Panc1 (cell line): ENCODE measurements around the gene GNAO1.

Experiments
- POLR2AphosphoS5 ChIP-seq: IDR thresholded peaks from 2 replicates; pipeline ENCODE4 v1.6.1; 2012; ENCODE audit warnings: mild to moderate bottlenecking, low read depth, low read length, moderate library complexity
- TF ChIP-seq, protein P1 (sequence below): fragments of 450-650 bp; IDR thresholded peaks from 2 replicates; pipeline ENCODE4 v1.5.1; 2017; ENCODE audit warnings: mild to moderate bottlenecking
- TF ChIP-seq, protein P2 (sequence below), 2 experiments: IDR thresholded peaks; 2 replicates each; pipeline ENCODE4 v1.6.1; 2011 to 2012; ENCODE audit warnings: low read depth in 2 of 2, control low read depth in 1 of 2, low read length in 1 of 2, mild to moderate bottlenecking in 1 of 2, moderate library complexity in 1 of 2; ENCODE audit not compliant: insufficient read depth in 1 of 2

GRCh38 chr16:56277075-56277474, 85.8 kb downstream of the GNAO1 start:
- TF ChIP-seq, protein P1, sequence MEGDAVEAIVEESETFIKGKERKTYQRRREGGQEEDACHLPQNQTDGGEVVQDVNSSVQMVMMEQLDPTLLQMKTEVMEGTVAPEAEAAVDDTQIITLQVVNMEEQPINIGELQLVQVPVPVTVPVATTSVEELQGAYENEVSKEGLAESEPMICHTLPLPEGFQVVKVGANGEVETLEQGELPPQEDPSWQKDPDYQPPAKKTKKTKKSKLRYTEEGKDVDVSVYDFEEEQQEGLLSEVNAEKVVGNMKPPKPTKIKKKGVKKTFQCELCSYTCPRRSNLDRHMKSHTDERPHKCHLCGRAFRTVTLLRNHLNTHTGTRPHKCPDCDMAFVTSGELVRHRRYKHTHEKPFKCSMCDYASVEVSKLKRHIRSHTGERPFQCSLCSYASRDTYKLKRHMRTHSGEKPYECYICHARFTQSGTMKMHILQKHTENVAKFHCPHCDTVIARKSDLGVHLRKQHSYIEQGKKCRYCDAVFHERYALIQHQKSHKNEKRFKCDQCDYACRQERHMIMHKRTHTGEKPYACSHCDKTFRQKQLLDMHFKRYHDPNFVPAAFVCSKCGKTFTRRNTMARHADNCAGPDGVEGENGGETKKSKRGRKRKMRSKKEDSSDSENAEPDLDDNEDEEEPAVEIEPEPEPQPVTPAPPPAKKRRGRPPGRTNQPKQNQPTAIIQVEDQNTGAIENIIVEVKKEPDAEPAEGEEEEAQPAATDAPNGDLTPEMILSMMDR: peak; percentile 26; the same call in 1 of the 2 replicates
- TF ChIP-seq, protein P2, sequence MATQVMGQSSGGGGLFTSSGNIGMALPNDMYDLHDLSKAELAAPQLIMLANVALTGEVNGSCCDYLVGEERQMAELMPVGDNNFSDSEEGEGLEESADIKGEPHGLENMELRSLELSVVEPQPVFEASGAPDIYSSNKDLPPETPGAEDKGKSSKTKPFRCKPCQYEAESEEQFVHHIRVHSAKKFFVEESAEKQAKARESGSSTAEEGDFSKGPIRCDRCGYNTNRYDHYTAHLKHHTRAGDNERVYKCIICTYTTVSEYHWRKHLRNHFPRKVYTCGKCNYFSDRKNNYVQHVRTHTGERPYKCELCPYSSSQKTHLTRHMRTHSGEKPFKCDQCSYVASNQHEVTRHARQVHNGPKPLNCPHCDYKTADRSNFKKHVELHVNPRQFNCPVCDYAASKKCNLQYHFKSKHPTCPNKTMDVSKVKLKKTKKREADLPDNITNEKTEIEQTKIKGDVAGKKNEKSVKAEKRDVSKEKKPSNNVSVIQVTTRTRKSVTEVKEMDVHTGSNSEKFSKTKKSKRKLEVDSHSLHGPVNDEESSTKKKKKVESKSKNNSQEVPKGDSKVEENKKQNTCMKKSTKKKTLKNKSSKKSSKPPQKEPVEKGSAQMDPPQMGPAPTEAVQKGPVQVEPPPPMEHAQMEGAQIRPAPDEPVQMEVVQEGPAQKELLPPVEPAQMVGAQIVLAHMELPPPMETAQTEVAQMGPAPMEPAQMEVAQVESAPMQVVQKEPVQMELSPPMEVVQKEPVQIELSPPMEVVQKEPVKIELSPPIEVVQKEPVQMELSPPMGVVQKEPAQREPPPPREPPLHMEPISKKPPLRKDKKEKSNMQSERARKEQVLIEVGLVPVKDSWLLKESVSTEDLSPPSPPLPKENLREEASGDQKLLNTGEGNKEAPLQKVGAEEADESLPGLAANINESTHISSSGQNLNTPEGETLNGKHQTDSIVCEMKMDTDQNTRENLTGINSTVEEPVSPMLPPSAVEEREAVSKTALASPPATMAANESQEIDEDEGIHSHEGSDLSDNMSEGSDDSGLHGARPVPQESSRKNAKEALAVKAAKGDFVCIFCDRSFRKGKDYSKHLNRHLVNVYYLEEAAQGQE (IDR thresholded peaks at IDR 0.05; ENCODE audit: insufficient read depth in 1 of 2, low read depth in 2 of 2, low read length in 1 of 2): no peak
- TF ChIP-seq POLR2AphosphoS5: no peak
